HCT116 (cell line): ENCODE results near the gene RCOR3. TPM values are rescaled to one million over a fixed set of nuclear protein-coding genes. Genes with fewer than 3 reads are reported as not detected.

Experiments
- ATAC-seq: fragments of 200-7000 bp; cut with Tn5 transposase; 2 replicates; pipeline ENCODE4 v1.9.1; 2020; ENCODE audit warnings: mild to moderate bottlenecking, moderate library complexity
- BruUV-seq: library from RNA; stranded (reverse); fragments of 400-500 nt; replicated peaks from 2 replicates; lab custom pipeline; 2021; lab: Mats Ljungman, UMichigan
- CTCF ChIA-PET: fragments of 300-600 bp; sonication (Branson Sonifier 250); formaldehyde crosslinking; loops from one replicate; lab custom pipeline; 2021; ENCODE audit warnings: antibody characterized with exemption; lab: Charles Lee
- POLR2A ChIA-PET: fragments of 300-600, 350-600 bp; sonication (Branson Sonifier 250); formaldehyde crosslinking; loops from one replicate; lab custom pipeline; 2021; ENCODE audit warnings: antibody characterized with exemption; lab: Charles Lee
- RAD21 ChIA-PET, 2 experiments: fragments of 300-600 bp; sonication (Branson Sonifier 250); formaldehyde crosslinking; loops; one replicate each; lab custom pipeline; 2023; ENCODE audit warnings: low total read pairs in 2 of 2; ENCODE audit not compliant: uncharacterized antibody in 2 of 2, unreplicated experiment in 2 of 2, low non-redundant PET in 1 of 2; lab: Charles Lee
- DNase-seq: peaks from one replicate; pipeline ENCODE4 v3.0.0-alpha.2; 2010; ENCODE audit warnings: low read depth, low spot score
- H2AFZ ChIP-seq: fragments of 200-600 bp; shearing (Covaris generic), sonication (generic); 2 replicates; pipeline ENCODE4 v1.6.1; 2017; ENCODE audit warnings: low read depth, mixed run types, mixed read lengths, antibody characterized with exemption, low read length; ENCODE audit not compliant: poor library complexity, severe bottlenecking
- H3K27ac ChIP-seq: 2 replicates; pipeline ENCODE4 v1.5.1; 2012; ENCODE audit warnings: low read depth, low read length
- H3K27me3 ChIP-seq: fragments of 200-600 bp; sonication (generic); 2 replicates; pipeline ENCODE4 v1.6.1; 2016; ENCODE audit warnings: mixed run types, low read length, mixed read lengths; ENCODE audit not compliant: insufficient read depth
- H3K36me3 ChIP-seq, 2 experiments: fragments of 200-500 bp in 1 of 2; fragments of 200-600 bp in 1 of 2; sonication (Bioruptor generic) in 1 of 2; sonication (generic) in 1 of 2; 2 replicates each; pipeline versions ENCODE4 v1.5.1 to v1.6.1; 2014 to 2016; ENCODE audit warnings: low read length in 2 of 2, inconsistent platforms in 1 of 2, mixed read lengths in 1 of 2, mixed run types in 1 of 2; ENCODE audit not compliant: insufficient read depth in 2 of 2, control insufficient read depth in 1 of 2
- H3K4me1 ChIP-seq, 2 experiments: fragments of 200-600 bp in 1 of 2; sonication (generic) in 1 of 2; 2 replicates each; pipeline versions ENCODE4 v1.5.1 to v1.6.1; 2012 to 2017; ENCODE audit warnings: low read length in 2 of 2, inconsistent platforms in 1 of 2, mild to moderate bottlenecking in 1 of 2, mixed read lengths in 1 of 2, mixed run types in 1 of 2, moderate library complexity in 1 of 2; ENCODE audit not compliant: insufficient read depth in 2 of 2, control insufficient read depth in 1 of 2
- H3K4me2 ChIP-seq: fragments of 200-600 bp; sonication (generic); 2 replicates; pipeline ENCODE4 v1.6.1; 2017; ENCODE audit warnings: mixed run types, low read length, mixed read lengths
- H3K4me3 ChIP-seq, 2 experiments: fragments of 200-600 bp in 1 of 2; sonication (generic) in 1 of 2; replicated peaks in 1 of 2; 2 replicates each; pipeline ENCODE4 v1.5.1; 2011 to 2016; ENCODE audit warnings: low read length in 2 of 2, control low read depth in 1 of 2, low read depth in 1 of 2, mild to moderate bottlenecking in 1 of 2, mixed read lengths in 1 of 2, mixed run types in 1 of 2
- H3K79me2 ChIP-seq: fragments of 200-600 bp; sonication (generic); 2 replicates; pipeline ENCODE4 v1.6.1; 2017; ENCODE audit warnings: mild to moderate bottlenecking, mixed run types, low read length, moderate library complexity, mixed read lengths; ENCODE audit not compliant: insufficient read depth
- H3K9ac ChIP-seq: fragments of 200-600 bp; sonication (generic); 2 replicates; pipeline ENCODE4 v1.6.1; 2016; ENCODE audit warnings: low read length, mixed read lengths
- H3K9me2 ChIP-seq: fragments of 200-600 bp; sonication (generic), shearing (Covaris generic); 2 replicates; pipeline ENCODE4 v1.6.1; 2017; ENCODE audit warnings: mixed run types, mild to moderate bottlenecking, moderate library complexity; ENCODE audit not compliant: insufficient read depth
- H3K9me3 ChIP-seq, 2 experiments: fragments of 200-500 bp in 1 of 2; fragments of 200-600 bp in 1 of 2; sonication (Bioruptor generic) in 1 of 2; sonication (generic) in 1 of 2; 2 replicates each; pipeline ENCODE4 v1.6.1; 2014 to 2017; ENCODE audit warnings: low read length in 2 of 2, mixed read lengths in 2 of 2, inconsistent platforms in 1 of 2, low read depth in 1 of 2, mild to moderate bottlenecking in 1 of 2, mixed run types in 1 of 2, moderate library complexity in 1 of 2; ENCODE audit not compliant: control insufficient read depth in 1 of 2, insufficient read depth in 1 of 2
- H4K20me1 ChIP-seq: fragments of 200-600 bp; sonication (generic), shearing (Covaris generic); 2 replicates; pipeline ENCODE4 v1.6.1; 2017; ENCODE audit warnings: mixed run types, mild to moderate bottlenecking, moderate library complexity; ENCODE audit not compliant: insufficient read depth
- CBX3 ChIP-seq: IDR thresholded peaks from 2 replicates; pipeline ENCODE4 v1.6.1; 2012; ENCODE audit warnings: low read depth
- CEBPB ChIP-seq: IDR thresholded peaks from 2 replicates; pipeline ENCODE4 v1.6.1; 2012; ENCODE audit warnings: low read depth
- CTCF ChIP-seq, 3 experiments: fragments of 200-600 bp in 1 of 3; sonication (generic) in 1 of 3; IDR thresholded peaks in 2 of 3; conservative IDR thresholded peaks in 1 of 3; 2 replicates each; pipeline ENCODE4 v1.5.1; 2012 to 2017; ENCODE audit warnings: low read depth in 2 of 3, low read length in 2 of 3, antibody characterized with exemption in 1 of 3, borderline replicate concordance in 1 of 3, control low read depth in 1 of 3, mild to moderate bottlenecking in 1 of 3, mixed read lengths in 1 of 3, mixed run types in 1 of 3, moderate library complexity in 1 of 3; ENCODE audit not compliant: insufficient read depth in 1 of 3
- ELF1 ChIP-seq: IDR thresholded peaks from 2 replicates; pipeline ENCODE4 v1.6.1; 2012; ENCODE audit warnings: low read depth, borderline replicate concordance
- EZH2 ChIP-seq: fragments of 200-600 bp; sonication (generic); IDR thresholded peaks from 2 replicates; pipeline ENCODE4 v1.6.1; 2017; ENCODE audit warnings: antibody characterized with exemption, mixed run types
- EZH2phosphoT487 ChIP-seq: fragments of 200-600 bp; IDR thresholded peaks from 2 replicates; pipeline ENCODE4 v1.6.1; 2018; ENCODE audit warnings: antibody characterized with exemption, borderline replicate concordance
- JUND ChIP-seq: IDR thresholded peaks from 2 replicates; pipeline ENCODE4 v1.6.1; 2012
- SIN3A ChIP-seq: IDR thresholded peaks from 2 replicates; pipeline ENCODE4 v1.6.1; 2012; ENCODE audit warnings: low read depth
- SRF ChIP-seq: IDR thresholded peaks from 2 replicates; pipeline ENCODE4 v1.6.1; 2012; ENCODE audit warnings: low read depth
- YY1 ChIP-seq: IDR thresholded peaks from 2 replicates; pipeline ENCODE4 v1.6.1; 2011; ENCODE audit warnings: low read length, low read depth, moderate library complexity, mild to moderate bottlenecking; ENCODE audit not compliant: insufficient replicate concordance; ENCODE audit errors: extremely low read depth
- ZFX ChIP-seq: fragments of 450-650 bp; IDR thresholded peaks from 2 replicates; pipeline ENCODE4 v1.6.1; 2017
- ZNF274 ChIP-seq: fragments of 200-500 bp; sonication (Bioruptor generic); IDR thresholded peaks from 2 replicates; pipeline ENCODE4 v1.6.1; 2014; ENCODE audit warnings: mild to moderate bottlenecking, low read depth, low read length, inconsistent platforms
- intact Hi-C: fragments of 100-400 bp; cut with micrococcal nuclease; formaldehyde crosslinking; loops from 2 replicates; pipeline ENCODE4 v1.10.0; 2022
- total RNA-seq: library from RNA; stranded (reverse); gene quantifications from one replicate; pipeline ENCODE4 v1.2.1, GENCODE V29; 2021; ENCODE audit not compliant: unreplicated experiment
- TF ChIP-seq, protein P1 (sequence below): IDR thresholded peaks from 2 replicates; pipeline ENCODE4 v1.6.1; 2011; ENCODE audit warnings: mild to moderate bottlenecking, low read length, moderate library complexity; ENCODE audit not compliant: insufficient replicate concordance; ENCODE audit errors: extremely low read depth

Gene RCOR3
- total RNA-seq, 1 experiment from 2014 or later: 25.7 TPM

DNA sequence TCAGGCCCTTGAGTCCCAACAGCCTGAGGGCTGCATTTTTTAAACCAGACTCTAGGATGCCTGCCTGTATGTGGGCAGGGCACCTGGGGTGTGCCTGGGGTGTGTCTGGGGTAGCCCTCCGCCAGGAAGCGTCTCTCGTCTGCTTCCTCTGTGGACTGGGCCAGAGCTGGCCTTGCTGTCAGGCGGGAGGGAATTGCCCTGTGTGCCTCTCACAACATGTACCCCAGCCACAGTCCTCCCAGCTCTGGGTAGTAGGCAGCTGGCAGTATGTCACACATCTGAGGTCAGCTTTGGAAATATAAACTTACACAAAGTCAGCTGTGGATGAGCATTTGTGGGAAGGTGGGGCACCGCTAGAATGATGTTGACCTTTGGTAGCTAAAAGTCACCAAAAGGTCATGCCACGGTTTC, 80.5 kb downstream of the RCOR3 start:
- H3K9me3 ChIP-seq: no peaks in the 10 kb centered on the region
- no peaks in the 10 kb centered on the region for H3K36me3 ChIP-seq
- H4K20me1 ChIP-seq: no peaks in the 10 kb centered on the region
- H2AFZ ChIP-seq: no peak overlapping the region
- DNase-seq: no peak
- H3K4me2 ChIP-seq: no peak overlapping the region
- H3K4me1 ChIP-seq: peaks cover 0 to 16% of the 10 kb centered on the region in 2 experiments; a peak in 1 of 4 replicates
- no peak for TF ChIP-seq ZNF274
- no peak for TF ChIP-seq SIN3A
- TF ChIP-seq SRF: no peak
- no peak for TF ChIP-seq EZH2phosphoT487
- TF ChIP-seq ELF1: no peak
- no peak for TF ChIP-seq ZFX
- TF ChIP-seq, all 23 proteins: peak for 0
- intact Hi-C loops: no loop called here
- H3K27ac ChIP-seq: no peak overlapping the region
- no peak overlapping the region for H3K4me3 ChIP-seq
- CTCF ChIA-PET: no interaction called here
- RAD21 ChIA-PET: no interaction called here
- peak; percentile 44; the same call in 1 of the 2 replicates for ATAC-seq
- POLR2A ChIA-PET: no interaction called here
- no peaks in the 10 kb centered on the region for H3K9me2 ChIP-seq
- H3K9ac ChIP-seq: no peak overlapping the region
- H3K27me3 ChIP-seq: no peaks in the 10 kb centered on the region
- no TSS peak for BruUV-seq
- H3K79me2 ChIP-seq: no peaks in the 10 kb centered on the region; the same call in 1 of the 2 replicates

- POLR2A ChIA-PET: no interaction called here
- no peak for TF ChIP-seq CBX3
- no peak for TF ChIP-seq YY1
- TF ChIP-seq JUND: no peak
- TF ChIP-seq SIN3A: no peak
- TF ChIP-seq CTCF (IDR thresholded peaks at IDR 0.05 in 2 of 3, conservative IDR thresholded peaks at IDR 0.05 in 1 of 3; ENCODE audit: borderline replicate concordance in 1 of 3, insufficient read depth in 1 of 3, low read depth in 2 of 3, low read length in 2 of 3): no peak
- TF ChIP-seq EZH2: no peak
- no peak for TF ChIP-seq SRF
- no peak for TF ChIP-seq CEBPB
- TF ChIP-seq, protein P1, sequence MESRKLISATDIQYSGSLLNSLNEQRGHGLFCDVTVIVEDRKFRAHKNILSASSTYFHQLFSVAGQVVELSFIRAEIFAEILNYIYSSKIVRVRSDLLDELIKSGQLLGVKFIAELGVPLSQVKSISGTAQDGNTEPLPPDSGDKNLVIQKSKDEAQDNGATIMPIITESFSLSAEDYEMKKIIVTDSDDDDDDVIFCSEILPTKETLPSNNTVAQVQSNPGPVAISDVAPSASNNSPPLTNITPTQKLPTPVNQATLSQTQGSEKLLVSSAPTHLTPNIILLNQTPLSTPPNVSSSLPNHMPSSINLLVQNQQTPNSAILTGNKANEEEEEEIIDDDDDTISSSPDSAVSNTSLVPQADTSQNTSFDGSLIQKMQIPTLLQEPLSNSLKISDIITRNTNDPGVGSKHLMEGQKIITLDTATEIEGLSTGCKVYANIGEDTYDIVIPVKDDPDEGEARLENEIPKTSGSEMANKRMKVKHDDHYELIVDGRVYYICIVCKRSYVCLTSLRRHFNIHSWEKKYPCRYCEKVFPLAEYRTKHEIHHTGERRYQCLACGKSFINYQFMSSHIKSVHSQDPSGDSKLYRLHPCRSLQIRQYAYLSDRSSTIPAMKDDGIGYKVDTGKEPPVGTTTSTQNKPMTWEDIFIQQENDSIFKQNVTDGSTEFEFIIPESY: no peak
- CTCF ChIA-PET: no interaction called here
- Histone ChIP-seq H3K4me3 (no peak overlapping the region), H4K20me1 (no peaks in the 10 kb centered on the region), H3K79me2 (no peaks in the 10 kb centered on the region), H3K9me2 (no peaks in the 10 kb centered on the region), H3K9me3 (no peaks in the 10 kb centered on the region), H3K36me3 (no peaks in the 10 kb centered on the region), H3K4me2 (no peak overlapping the region), H2AFZ (no peak overlapping the region), H3K27ac (no peak overlapping the region), H3K4me1 (peaks cover 3 to 22% of the 10 kb centered on the region in 2 experiments; a peak in 2 of 4 replicates), H3K9ac (no peak overlapping the region), H3K27me3 (no peaks in the 10 kb centered on the region)
- DNase-seq (no peak), ATAC-seq (no peak)
- intact Hi-C loops: no loop called here
- no TSS peak for BruUV-seq
- RAD21 ChIA-PET: no interaction called here
Measured at GRCh38 chr1:211340622-211341507, 81.7 kb downstream of the RCOR3 start.
